22Rv1 (cell line): ENCODE measurements around the gene CEP192.

Source experiments
- ZFX ChIP-seq: fragments of 450-650 bp; IDR thresholded peaks from 2 replicates; pipeline ENCODE4 v1.6.1; 2017; ENCODE audit warnings: antibody characterized with exemption, borderline replicate concordance
- TF ChIP-seq, protein P1 (sequence below): fragments of 450-650 bp; IDR thresholded peaks from 2 replicates; pipeline ENCODE4 v1.5.1; 2017; ENCODE audit warnings: mild to moderate bottlenecking

- TF ChIP-seq, protein P1, sequence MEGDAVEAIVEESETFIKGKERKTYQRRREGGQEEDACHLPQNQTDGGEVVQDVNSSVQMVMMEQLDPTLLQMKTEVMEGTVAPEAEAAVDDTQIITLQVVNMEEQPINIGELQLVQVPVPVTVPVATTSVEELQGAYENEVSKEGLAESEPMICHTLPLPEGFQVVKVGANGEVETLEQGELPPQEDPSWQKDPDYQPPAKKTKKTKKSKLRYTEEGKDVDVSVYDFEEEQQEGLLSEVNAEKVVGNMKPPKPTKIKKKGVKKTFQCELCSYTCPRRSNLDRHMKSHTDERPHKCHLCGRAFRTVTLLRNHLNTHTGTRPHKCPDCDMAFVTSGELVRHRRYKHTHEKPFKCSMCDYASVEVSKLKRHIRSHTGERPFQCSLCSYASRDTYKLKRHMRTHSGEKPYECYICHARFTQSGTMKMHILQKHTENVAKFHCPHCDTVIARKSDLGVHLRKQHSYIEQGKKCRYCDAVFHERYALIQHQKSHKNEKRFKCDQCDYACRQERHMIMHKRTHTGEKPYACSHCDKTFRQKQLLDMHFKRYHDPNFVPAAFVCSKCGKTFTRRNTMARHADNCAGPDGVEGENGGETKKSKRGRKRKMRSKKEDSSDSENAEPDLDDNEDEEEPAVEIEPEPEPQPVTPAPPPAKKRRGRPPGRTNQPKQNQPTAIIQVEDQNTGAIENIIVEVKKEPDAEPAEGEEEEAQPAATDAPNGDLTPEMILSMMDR: peak; percentile 35
- no peak for TF ChIP-seq ZFX
These were observed 112.2 kb downstream of the CEP192 start for GRCh38 chr18:13103366-13103765.
